Uterus (tissue), 4 donors: ENCODE results near the gene PRLH. TPM values are rescaled to one million over a fixed set of nuclear protein-coding genes. Genes with fewer than 3 reads are reported as not detected.

Experiments
- DNase-seq, 2 donors: peaks; one replicate each; pipeline ENCODE4 v3.0.0-alpha.2; 2019 to 2020
- H3K27ac ChIP-seq, 2 donors: fragments of 200-600 bp; sonication (generic); 1 replicate in 1 of 2; 2 replicates in 1 of 2; pipeline ENCODE4 v1.5.1; 2016 to 2018
- H3K27me3 ChIP-seq, 2 donors: fragments of 200-600 bp; sonication (generic); one replicate each; pipeline ENCODE4 v1.5.1; 2018 to 2019; ENCODE audit warnings: control low read depth in 1 of 2
- H3K36me3 ChIP-seq, 2 donors: fragments of 200-600 bp; sonication (generic); one replicate each; pipeline ENCODE4 v1.5.1; 2019; ENCODE audit warnings: control low read depth in 1 of 2
- H3K4me1 ChIP-seq, 2 donors: fragments of 200-600 bp; sonication (generic); one replicate each; pipeline ENCODE4 v1.5.1; 2018 to 2019; ENCODE audit warnings: control low read depth in 1 of 2
- H3K4me3 ChIP-seq, 2 donors: fragments of 200-600 bp; sonication (generic); 1 replicate in 1 of 2; 2 replicates in 1 of 2; pipeline ENCODE4 v1.5.1; 2018 to 2019; ENCODE audit warnings: mild to moderate bottlenecking in 1 of 2
- H3K9me3 ChIP-seq, 2 donors: fragments of 200-600 bp; sonication (generic); one replicate each; pipeline ENCODE4 v1.5.1; 2019; ENCODE audit warnings: control low read depth in 1 of 2
- POLR2A ChIP-seq, 2 donors: fragments of 450-650 bp; IDR thresholded peaks; one replicate each; pipeline ENCODE4 v1.6.1; 2016; ENCODE audit warnings: antibody characterized with exemption in 2 of 2, mild to moderate bottlenecking in 1 of 2, moderate library complexity in 1 of 2
- intact Hi-C: fragments of 100-400 bp; cut with DNase I; formaldehyde crosslinking; loops from one replicate; pipeline ENCODE4 v1.15.1; 2023; ENCODE audit warnings: low total_unique reads
- total RNA-seq, 4 donors: library from RNA; depleted of rRNA in 3 of 4; stranded (reverse); fragments of >200 nt in 3 of 4; gene quantifications; one replicate each; pipeline versions ENCODE4 v1.1.0 to v1.2.4, GENCODE V29; 2014 to 2023
- TF ChIP-seq, protein P1 (sequence below), 4 experiments: fragments of 200-600 bp in 2 of 4; fragments of 450-650 bp in 2 of 4; sonication (generic) in 2 of 4; IDR thresholded peaks; one replicate each; pipeline ENCODE4 v1.5.1; 2016 to 2019; ENCODE audit warnings: antibody characterized with exemption in 4 of 4, mild to moderate bottlenecking in 2 of 4, moderate library complexity in 1 of 4
- donor health status: DM: yes; HTN: yes; CAD: no.

The PRLH gene, protein sequence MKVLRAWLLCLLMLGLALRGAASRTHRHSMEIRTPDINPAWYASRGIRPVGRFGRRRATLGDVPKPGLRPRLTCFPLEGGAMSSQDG
- total RNA-seq, result not detected

DNA sequence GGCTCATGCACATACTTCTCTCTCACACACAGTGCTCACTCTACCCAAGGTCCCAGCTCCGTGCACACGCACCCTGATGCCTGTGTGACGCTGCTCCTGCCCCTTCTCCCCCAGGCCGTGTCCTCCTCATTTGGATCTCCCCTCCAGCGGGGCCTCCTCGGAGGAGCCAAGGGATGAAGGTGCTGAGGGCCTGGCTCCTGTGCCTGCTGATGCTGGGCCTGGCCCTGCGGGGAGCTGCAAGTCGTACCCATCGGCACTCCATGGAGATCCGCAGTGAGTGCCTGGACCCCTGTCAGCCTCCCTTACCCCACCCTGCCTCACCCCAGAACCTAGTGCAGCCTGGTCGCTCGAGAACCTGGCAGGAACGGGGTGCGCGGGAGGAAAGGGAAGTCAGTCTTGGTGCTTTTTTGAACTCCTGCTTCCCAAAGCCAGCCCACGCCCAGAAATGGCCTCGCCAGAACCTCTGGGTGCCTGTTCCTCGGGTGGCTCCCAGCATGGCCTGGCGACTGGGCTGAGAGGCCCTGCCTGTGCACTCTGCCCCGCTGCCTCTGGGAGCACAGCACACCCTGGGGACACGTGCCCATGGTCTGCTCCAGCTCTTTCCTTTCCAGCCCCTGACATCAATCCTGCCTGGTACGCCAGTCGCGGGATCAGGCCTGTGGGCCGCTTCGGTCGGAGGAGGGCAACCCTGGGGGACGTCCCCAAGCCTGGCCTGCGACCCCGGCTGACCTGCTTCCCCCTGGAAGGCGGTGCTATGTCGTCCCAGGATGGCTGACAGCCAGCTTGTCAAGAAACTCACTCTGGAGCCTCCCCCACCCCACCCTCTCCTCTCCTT is at the start of gene PRLH:
Gene PRLH, plus strand, starts transcription at position 174 of the 835 bp plus-strand sequence. Its CDS starts 0 bp downstream, at position 174.
- DNase-seq, result peak in 1 of 2 donors; percentile 20
- Histone ChIP-seq H3K9me3 (no peaks in the 10 kb centered on the region), H3K27ac (no peak within 1 kb of the TSS), H3K36me3 (no peaks in the 10 kb centered on the region), H3K4me3 (no peak within 1 kb of the TSS), H3K4me1 (no peaks in the 10 kb centered on the region), H3K27me3 (no peaks in the 10 kb centered on the region)
- intact Hi-C loops, result no loop called here
- TF ChIP-seq POLR2A (IDR thresholded peaks at IDR 0.05), result no peak
- TF ChIP-seq, protein P1, sequence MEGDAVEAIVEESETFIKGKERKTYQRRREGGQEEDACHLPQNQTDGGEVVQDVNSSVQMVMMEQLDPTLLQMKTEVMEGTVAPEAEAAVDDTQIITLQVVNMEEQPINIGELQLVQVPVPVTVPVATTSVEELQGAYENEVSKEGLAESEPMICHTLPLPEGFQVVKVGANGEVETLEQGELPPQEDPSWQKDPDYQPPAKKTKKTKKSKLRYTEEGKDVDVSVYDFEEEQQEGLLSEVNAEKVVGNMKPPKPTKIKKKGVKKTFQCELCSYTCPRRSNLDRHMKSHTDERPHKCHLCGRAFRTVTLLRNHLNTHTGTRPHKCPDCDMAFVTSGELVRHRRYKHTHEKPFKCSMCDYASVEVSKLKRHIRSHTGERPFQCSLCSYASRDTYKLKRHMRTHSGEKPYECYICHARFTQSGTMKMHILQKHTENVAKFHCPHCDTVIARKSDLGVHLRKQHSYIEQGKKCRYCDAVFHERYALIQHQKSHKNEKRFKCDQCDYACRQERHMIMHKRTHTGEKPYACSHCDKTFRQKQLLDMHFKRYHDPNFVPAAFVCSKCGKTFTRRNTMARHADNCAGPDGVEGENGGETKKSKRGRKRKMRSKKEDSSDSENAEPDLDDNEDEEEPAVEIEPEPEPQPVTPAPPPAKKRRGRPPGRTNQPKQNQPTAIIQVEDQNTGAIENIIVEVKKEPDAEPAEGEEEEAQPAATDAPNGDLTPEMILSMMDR (IDR thresholded peaks at IDR 0.05), result no peak

DNA sequence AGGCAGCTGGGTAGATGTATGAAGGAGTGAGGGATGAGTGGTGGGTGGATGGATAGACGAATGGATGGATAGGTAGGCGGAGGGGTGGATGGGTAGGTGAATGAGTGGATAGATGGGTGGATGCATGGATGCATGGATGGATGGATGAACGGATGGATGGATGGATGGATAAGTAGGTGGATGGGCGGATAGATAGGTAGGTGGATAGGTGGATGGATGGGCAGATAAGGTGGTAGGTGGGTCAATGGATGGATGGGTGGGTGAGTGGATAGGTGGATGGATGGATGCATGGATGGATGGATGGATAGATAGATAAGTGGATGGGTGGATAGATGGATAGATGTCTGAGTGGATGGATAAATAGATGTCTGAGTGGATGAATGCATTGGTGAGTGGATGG is 49.2 kb upstream of the PRLH start:
- H3K4me3 ChIP-seq, result no peak overlapping the region
- TF ChIP-seq POLR2A (IDR thresholded peaks at IDR 0.05), result no peak
- TF ChIP-seq, protein P1 (IDR thresholded peaks at IDR 0.05), result no peak
- no peaks in the 10 kb centered on the region for H3K4me1 ChIP-seq
- no peaks in the 10 kb centered on the region for H3K9me3 ChIP-seq
- no peaks in the 10 kb centered on the region for H3K27me3 ChIP-seq
- intact Hi-C loops, result loop anchor here (10.0 kb wide), 1 partner anchor 228 kb away; no protein-coding TSS in a partner anchor
- no peaks in the 10 kb centered on the region for H3K36me3 ChIP-seq
- DNase-seq, result no peak
- H3K27ac ChIP-seq, result no peak overlapping the region

DNA sequence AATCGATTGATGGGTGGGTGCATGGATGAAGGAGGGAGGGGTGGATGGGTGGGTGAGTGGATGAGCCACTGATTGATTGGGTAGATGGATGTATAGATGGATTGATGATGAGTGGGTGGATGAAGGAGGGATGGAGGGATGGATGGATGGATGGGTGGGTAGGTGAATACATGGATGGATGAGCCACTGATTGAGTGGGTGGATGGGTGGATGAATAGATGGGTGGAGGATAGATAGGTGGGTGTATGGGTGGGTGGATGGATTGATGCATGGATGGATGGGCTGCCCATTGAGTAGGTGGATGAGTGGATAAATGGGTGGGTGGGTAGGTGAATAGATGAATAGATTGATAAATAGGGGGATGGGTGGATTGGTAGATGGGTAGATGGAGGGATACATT is 48.4 kb upstream of the PRLH start:
- Histone ChIP-seq H3K27ac (no peak overlapping the region), H3K9me3 (no peaks in the 10 kb centered on the region), H3K4me3 (no peak overlapping the region), H3K27me3 (no peaks in the 10 kb centered on the region), H3K4me1 (no peaks in the 10 kb centered on the region), H3K36me3 (no peaks in the 10 kb centered on the region)
- DNase-seq, result no peak
- intact Hi-C loops, result loop anchor here (10.0 kb wide), 1 partner anchor 227 kb away; no protein-coding TSS in a partner anchor
- TF ChIP-seq POLR2A (IDR thresholded peaks at IDR 0.05), result no peak
- TF ChIP-seq, protein P1 (IDR thresholded peaks at IDR 0.05), result no peak

DNA sequence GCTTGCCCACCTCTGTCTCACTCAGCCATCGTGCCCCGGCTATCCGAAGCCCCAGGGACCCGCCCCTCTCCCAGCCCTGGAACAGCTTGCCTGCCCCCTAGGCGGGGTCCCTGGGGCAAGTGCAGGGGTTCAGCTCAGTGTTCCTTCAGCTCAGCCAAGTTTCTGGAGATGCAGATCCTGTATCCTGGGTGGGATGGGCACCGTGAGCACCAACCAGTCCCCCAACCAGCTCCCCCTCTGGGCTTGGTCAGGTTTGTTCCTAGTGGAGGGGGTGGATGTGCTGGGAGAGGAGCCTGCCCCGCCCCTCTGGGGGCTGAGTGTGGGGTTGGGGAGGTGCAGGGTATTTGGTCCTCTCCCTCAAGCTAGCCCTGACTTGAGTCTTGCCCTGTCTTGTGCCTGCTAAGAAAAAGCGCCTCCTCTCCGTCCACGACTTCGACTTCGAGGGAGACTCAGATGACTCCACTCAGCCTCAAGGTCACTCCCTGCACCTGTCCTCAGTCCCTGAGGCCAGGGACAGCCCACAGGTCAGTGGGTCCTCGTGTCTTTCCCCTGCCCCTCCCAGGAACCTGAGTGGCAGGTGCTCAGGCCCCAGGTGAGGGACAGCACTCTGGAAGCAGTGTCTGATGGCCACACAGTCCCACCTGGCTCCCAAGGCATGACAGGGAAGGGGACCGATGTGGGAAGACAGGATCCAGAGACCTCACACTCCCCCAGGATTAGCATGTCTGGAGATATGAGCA is 46.7 kb upstream of the PRLH start:
- Histone ChIP-seq H3K27ac (no peak overlapping the region), H3K27me3 (no peaks in the 10 kb centered on the region), H3K36me3 (no peaks in the 10 kb centered on the region), H3K4me1 (no peaks in the 10 kb centered on the region), H3K4me3 (no peak overlapping the region), H3K9me3 (no peaks in the 10 kb centered on the region)
- intact Hi-C loops, result loop anchor here (10.0 kb wide), 1 partner anchor 225 kb away; no protein-coding TSS in a partner anchor
- TF ChIP-seq, protein P1 (IDR thresholded peaks at IDR 0.05), result no peak
- no peak for TF ChIP-seq POLR2A (IDR thresholded peaks at IDR 0.05)
- DNase-seq, result no peak
